HG02798 (cell line): ENCODE data around the gene TIMM9.
"Not testable (repeated sequence)": the region's sequence is repeated elsewhere in the genome, so short reads cannot be mapped to it uniquely, and the experiment has no call there.

Source experiments
- ATAC-seq: cut with Tn5 transposase; IDR thresholded peaks from one replicate; pipeline ENCODE4 v1.9.1; 2021; ENCODE audit warnings: mild to moderate bottlenecking; ENCODE audit not compliant: unreplicated experiment, poor library complexity

TIMM9 gene

GRCh38 chr14:58427281-58428117 is at the start of gene TIMM9, which contains the start of gene KIAA0586:
TSS of gene TIMM9 (minus strand) at chr14:58427531. CDS start at chr14:58411945, 15,586 bp downstream.
TSS of gene KIAA0586 (plus strand) at chr14:58427719. CDS start at chr14:58428265, 546 bp downstream.
- ATAC-seq: peak; percentile 93

GRCh38 chr14:58476320-58476719 is 49.0 kb upstream of the TIMM9 start:
- ATAC-seq: no peak

- no peak for ATAC-seq
These were observed 42.0 kb upstream of the TIMM9 start for GRCh38 chr14:58469309-58469708.

- ATAC-seq: no peak
These were observed 40.2 kb upstream of the TIMM9 start for GRCh38 chr14:58467575-58467974.

- ATAC-seq: no peak
These were observed 39.1 kb upstream of the TIMM9 start for GRCh38 chr14:58466459-58466858.

- ATAC-seq: no peak
These were observed 38.1 kb upstream of the TIMM9 start for GRCh38 chr14:58465421-58465820.

GRCh38 chr14:58464652-58465051 is 37.3 kb upstream of the TIMM9 start:
- no peak for ATAC-seq

- no peak for ATAC-seq
These were observed 35.8 kb upstream of the TIMM9 start for GRCh38 chr14:58463147-58463546.

- no peak for ATAC-seq
These were observed 33.4 kb upstream of the TIMM9 start for GRCh38 chr14:58460772-58461171.

- ATAC-seq: no peak
These were observed 28.4 kb upstream of the TIMM9 start for GRCh38 chr14:58455593-58456265.

- no peak for ATAC-seq
These were observed 17.3 kb upstream of the TIMM9 start for GRCh38 chr14:58444627-58445026.

- ATAC-seq: no peak
These were observed 12.1 kb upstream of the TIMM9 start for GRCh38 chr14:58439476-58439875.

- ATAC-seq: no peak
These were observed 2.8 kb upstream of the TIMM9 start for GRCh38 chr14:58430156-58430555.

- no peak for ATAC-seq
These were observed 870 bp upstream of the TIMM9 start for GRCh38 chr14:58428118-58428683.

GRCh38 chr14:58426670-58427280 is 556 bp downstream of the TIMM9 start:
- ATAC-seq: peak; percentile 47

GRCh38 chr14:58416934-58417333 is 10.4 kb downstream of the TIMM9 start:
- not testable (repeated sequence) for ATAC-seq

GRCh38 chr14:58415636-58416547 is 11.4 kb downstream of the TIMM9 start:
- ATAC-seq: no peak

- ATAC-seq: no peak
These were observed 12.5 kb downstream of the TIMM9 start for GRCh38 chr14:58414845-58415244.

- no peak for ATAC-seq
These were observed 18.6 kb downstream of the TIMM9 start for GRCh38 chr14:58408681-58409215.
